Loucy (cell line): ENCODE data around the gene ALDH4A1.

Experiments used
- H2AFZ ChIP-seq: fragments of 200-600 bp; sonication (generic); 2 replicates; pipeline ENCODE4 v1.6.0; 2016; ENCODE audit warnings: antibody characterized with exemption, mild to moderate bottlenecking, low read length, moderate library complexity
- H3F3A ChIP-seq: fragments of 200-600 bp; 2 replicates; pipeline ENCODE4 v1.6.0; 2016; ENCODE audit warnings: antibody characterized with exemption, low read depth, mild to moderate bottlenecking
- H3K27me3 ChIP-seq: fragments of 200-600 bp; sonication (generic); 2 replicates; pipeline ENCODE4 v1.6.1; 2014; ENCODE audit warnings: low read length, mild to moderate bottlenecking; ENCODE audit not compliant: insufficient read depth, poor library complexity, severe bottlenecking
- H3K36me3 ChIP-seq: fragments of 200-600 bp; sonication (generic); 2 replicates; pipeline ENCODE4 v1.6.1; 2016; ENCODE audit warnings: low read length; ENCODE audit not compliant: insufficient read depth
- H3K4me1 ChIP-seq: fragments of 200-600 bp; sonication (generic); 2 replicates; pipeline ENCODE4 v1.5.1; 2014; ENCODE audit warnings: low read length, mild to moderate bottlenecking; ENCODE audit not compliant: insufficient read depth, poor library complexity, severe bottlenecking
- H3K4me2 ChIP-seq: fragments of 200-600 bp; sonication (generic); 2 replicates; pipeline ENCODE4 v1.6.0; 2014; ENCODE audit warnings: antibody characterized with exemption, low read length, low read depth, mild to moderate bottlenecking; ENCODE audit not compliant: poor library complexity, severe bottlenecking
- H3K4me3 ChIP-seq: fragments of 200-600 bp; sonication (generic); 2 replicates; pipeline ENCODE4 v1.5.1; 2014; ENCODE audit warnings: low read length, mild to moderate bottlenecking, mixed read lengths; ENCODE audit not compliant: poor library complexity, severe bottlenecking
- H3K79me2 ChIP-seq: fragments of 200-600 bp; sonication (generic); 2 replicates; pipeline ENCODE4 v1.6.1; 2014; ENCODE audit warnings: low read length; ENCODE audit not compliant: insufficient read depth
- H3K9ac ChIP-seq: fragments of 200-600 bp; sonication (generic); 2 replicates; pipeline ENCODE4 v1.6.0; 2014; ENCODE audit warnings: mild to moderate bottlenecking, low read depth, low read length, moderate library complexity; ENCODE audit not compliant: poor library complexity, severe bottlenecking
- H3K9me2 ChIP-seq: fragments of 200-600 bp; sonication (generic); replicated peaks from 2 replicates; pipeline ENCODE4 v1.6.1; 2016; ENCODE audit warnings: low read depth, low read length, mixed read lengths
- H3K9me3 ChIP-seq: fragments of 200-600 bp; sonication (generic); 2 replicates; pipeline ENCODE4 v1.6.1; 2014; ENCODE audit warnings: mild to moderate bottlenecking, antibody characterized with exemption, low read length, low read depth; ENCODE audit not compliant: insufficient read depth
- H4K20me1 ChIP-seq: fragments of 200-600 bp; sonication (generic); 2 replicates; pipeline ENCODE4 v1.6.0; 2014; ENCODE audit warnings: antibody characterized with exemption, low read length, mild to moderate bottlenecking; ENCODE audit not compliant: insufficient read depth, poor library complexity, severe bottlenecking
- EZH2phosphoT487 ChIP-seq: fragments of 200-600 bp; IDR thresholded peaks from 2 replicates; pipeline ENCODE4 v1.6.1; 2018; ENCODE audit warnings: antibody characterized with exemption, mild to moderate bottlenecking, moderate library complexity, borderline replicate concordance
- TF ChIP-seq, protein P1 (sequence below): fragments of 200-600 bp; sonication (generic); conservative IDR thresholded peaks from 2 replicates; pipeline ENCODE4 v1.5.1; 2014; ENCODE audit warnings: mild to moderate bottlenecking, antibody characterized with exemption, low read length

ALDH4A1 gene

GRCh38 chr1:18823438-18823837 is 78.9 kb downstream of the ALDH4A1 start:
- Histone ChIP-seq H3K27me3 (no peaks in the 10 kb centered on the region), H3K79me2 (no peaks in the 10 kb centered on the region), H3F3A (no peaks in the 10 kb centered on the region), H4K20me1 (no peaks in the 10 kb centered on the region), H3K9me3 (no peaks in the 10 kb centered on the region; the same call in 1 of the 2 replicates), H3K4me2 (no peak overlapping the region), H3K4me3 (no peak overlapping the region), H2AFZ (no peak overlapping the region), H3K4me1 (no peaks in the 10 kb centered on the region), H3K36me3 (no peaks in the 10 kb centered on the region), H3K9me2 (no peaks in the 10 kb centered on the region), H3K9ac (no peak overlapping the region)
- TF ChIP-seq, protein P1, sequence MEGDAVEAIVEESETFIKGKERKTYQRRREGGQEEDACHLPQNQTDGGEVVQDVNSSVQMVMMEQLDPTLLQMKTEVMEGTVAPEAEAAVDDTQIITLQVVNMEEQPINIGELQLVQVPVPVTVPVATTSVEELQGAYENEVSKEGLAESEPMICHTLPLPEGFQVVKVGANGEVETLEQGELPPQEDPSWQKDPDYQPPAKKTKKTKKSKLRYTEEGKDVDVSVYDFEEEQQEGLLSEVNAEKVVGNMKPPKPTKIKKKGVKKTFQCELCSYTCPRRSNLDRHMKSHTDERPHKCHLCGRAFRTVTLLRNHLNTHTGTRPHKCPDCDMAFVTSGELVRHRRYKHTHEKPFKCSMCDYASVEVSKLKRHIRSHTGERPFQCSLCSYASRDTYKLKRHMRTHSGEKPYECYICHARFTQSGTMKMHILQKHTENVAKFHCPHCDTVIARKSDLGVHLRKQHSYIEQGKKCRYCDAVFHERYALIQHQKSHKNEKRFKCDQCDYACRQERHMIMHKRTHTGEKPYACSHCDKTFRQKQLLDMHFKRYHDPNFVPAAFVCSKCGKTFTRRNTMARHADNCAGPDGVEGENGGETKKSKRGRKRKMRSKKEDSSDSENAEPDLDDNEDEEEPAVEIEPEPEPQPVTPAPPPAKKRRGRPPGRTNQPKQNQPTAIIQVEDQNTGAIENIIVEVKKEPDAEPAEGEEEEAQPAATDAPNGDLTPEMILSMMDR = no peak
- no peak for TF ChIP-seq EZH2phosphoT487
